HEK293T (cell line): ENCODE measurements around the gene TRIM24.
"Not testable (repeated sequence)": the region's sequence is repeated elsewhere in the genome, so short reads cannot be mapped to it uniquely, and the experiment has no call there.

Source experiments
- ARNT ChIP-seq: fragments of 450-650 bp; IDR thresholded peaks from 2 replicates; pipeline ENCODE4 v1.6.1; 2017; ENCODE audit warnings: mild to moderate bottlenecking
- CTBP1 ChIP-seq: fragments of 450-650 bp; IDR thresholded peaks from 2 replicates; pipeline ENCODE4 v1.6.1; 2016; ENCODE audit warnings: borderline replicate concordance
- ELF4 ChIP-seq: fragments of 450-650 bp; IDR thresholded peaks from 2 replicates; pipeline ENCODE4 v1.6.1; 2017; ENCODE audit warnings: antibody characterized with exemption
- FOXA1 ChIP-seq: fragments of 450-650 bp; IDR thresholded peaks from 2 replicates; pipeline ENCODE4 v1.6.1; 2016; ENCODE audit warnings: mild to moderate bottlenecking
- FOXK2 ChIP-seq: fragments of 450-650 bp; IDR thresholded peaks from 2 replicates; pipeline ENCODE4 v1.6.1; 2016; ENCODE audit warnings: mild to moderate bottlenecking
- L3MBTL2 ChIP-seq: fragments of 450-650 bp; conservative IDR thresholded peaks from 2 replicates; pipeline ENCODE4 v1.6.1; 2016; ENCODE audit warnings: mild to moderate bottlenecking
- LEF1 ChIP-seq: fragments of 450-650 bp; IDR thresholded peaks from 2 replicates; pipeline ENCODE4 v1.6.1; 2017; ENCODE audit warnings: mild to moderate bottlenecking, borderline replicate concordance
- SP1 ChIP-seq: fragments of 450-650 bp; IDR thresholded peaks from 2 replicates; pipeline ENCODE4 v1.6.1; 2017
- SUZ12 ChIP-seq: fragments of 450-650 bp; IDR thresholded peaks from 2 replicates; pipeline ENCODE4 v1.6.1; 2016; ENCODE audit warnings: mild to moderate bottlenecking
- TARDBP ChIP-seq: fragments of 450-650 bp; IDR thresholded peaks from 2 replicates; pipeline ENCODE4 v1.6.1; 2016

GRCh38 chr7:138536833-138537232 lies 76.8 kb downstream of the TRIM24 start:
- TF ChIP-seq CTBP1, LEF1, SP1, SUZ12, FOXA1, TARDBP, FOXK2, ELF4, L3MBTL2, ARNT: not testable (repeated sequence)
